GM12878 (cell line): ENCODE results near the gene NXN. TPM values are rescaled to one million over a fixed set of nuclear protein-coding genes. Genes with fewer than 3 reads are reported as not detected.
"Not testable (repeated sequence)": the region's sequence is repeated elsewhere in the genome, so short reads cannot be mapped to it uniquely, and the experiment has no call there.

Source experiments
- ATAC-seq: fragments of 200-7000 bp; cut with Tn5 transposase; 3 replicates; pipeline ENCODE4 v1.9.1; 2020; ENCODE audit warnings: mild to moderate bottlenecking, moderate library complexity
- BruUV-seq: library from RNA; stranded (reverse); fragments of 400-500 nt; replicated peaks from 2 replicates; lab custom pipeline; 2021; lab: Mats Ljungman, UMichigan
- CTCF ChIA-PET: fragments of 300-600 bp; sonication (Branson Sonifier 250); formaldehyde crosslinking; extraction: SDS; loops from one replicate; lab custom pipeline; 2021; ENCODE audit warnings: inconsistent platforms; lab: Yijun Ruan, JAX
- POLR2A ChIA-PET: fragments of 350-600 bp; formaldehyde crosslinking; extraction: SDS; loops from one replicate; lab custom pipeline; 2021; ENCODE audit warnings: inconsistent platforms; lab: Charles Lee
- RAD21 ChIA-PET: fragments of 300-600 bp; sonication (Branson Sonifier 250); formaldehyde crosslinking; loops from one replicate; lab custom pipeline; 2023; ENCODE audit warnings: antibody characterized with exemption; ENCODE audit not compliant: unreplicated experiment; lab: Charles Lee
- SMC1A ChIA-PET: fragments of 300-600 bp; sonication (Branson Sonifier 250); formaldehyde crosslinking; loops from one replicate; lab custom pipeline; 2023; ENCODE audit not compliant: unreplicated experiment, uncharacterized antibody; lab: Charles Lee
- DNase-seq: peaks from one replicate; pipeline ENCODE4 v3.0.0-alpha.2; 2011; ENCODE audit warnings: low read depth, low spot score
- FAIRE-seq: peaks from 3 replicates; lab custom pipeline; 2011; peaks lifted over from hg19 to GRCh38; lab: Jason Lieb, UNC
- H2AFZ ChIP-seq: 2 replicates; pipeline ENCODE4 v1.6.0; 2011; ENCODE audit warnings: low read depth, low read length, control low read depth; ENCODE audit not compliant: control insufficient read depth
- H3K27ac ChIP-seq: 2 replicates; pipeline ENCODE4 v1.5.1; 2011; ENCODE audit warnings: control low read depth; ENCODE audit not compliant: control insufficient read depth, insufficient read depth
- H3K27me3 ChIP-seq, 2 experiments: replicated peaks in 1 of 2; 2 replicates each; pipeline versions ENCODE4 v1.6.0 to v1.6.1; 2011; ENCODE audit warnings: low read length in 1 of 2; ENCODE audit not compliant: control insufficient read depth in 2 of 2, insufficient read depth in 2 of 2
- H3K36me3 ChIP-seq, 2 experiments: 2 replicates each; pipeline ENCODE4 v1.5.1; 2011; ENCODE audit warnings: low read length in 1 of 2; ENCODE audit not compliant: control insufficient read depth in 2 of 2, insufficient read depth in 2 of 2
- H3K4me1 ChIP-seq: 2 replicates; pipeline ENCODE4 v1.6.1; 2011; ENCODE audit warnings: mild to moderate bottlenecking, low read length, moderate library complexity, mixed read lengths; ENCODE audit not compliant: control insufficient read depth, insufficient read depth
- H3K4me2 ChIP-seq: 2 replicates; pipeline ENCODE4 v1.6.0; 2011; ENCODE audit warnings: control low read depth; ENCODE audit not compliant: control insufficient read depth, insufficient read depth
- H3K4me3 ChIP-seq: fragments of 200-600 bp; sonication (generic); 2 replicates; pipeline ENCODE4 v1.5.1; 2016
- H3K79me2 ChIP-seq: 2 replicates; pipeline ENCODE4 v1.6.0; 2011; ENCODE audit warnings: low read length; ENCODE audit not compliant: control insufficient read depth, insufficient read depth
- H3K9ac ChIP-seq: 2 replicates; pipeline ENCODE4 v1.8.0; 2011; ENCODE audit warnings: low read length, control low read depth, mixed read lengths; ENCODE audit not compliant: control insufficient read depth, insufficient read depth
- H3K9me3 ChIP-seq: replicated peaks from 3 replicates; pipeline ENCODE4 v1.5.1; 2011; ENCODE audit warnings: mild to moderate bottlenecking, low read length; ENCODE audit not compliant: control insufficient read depth, insufficient read depth
- H4K20me1 ChIP-seq: 2 replicates; pipeline ENCODE4 v1.6.0; 2011; ENCODE audit not compliant: control insufficient read depth, insufficient read depth
- CEBPZ ChIP-seq: fragments of 150-350 bp; IDR thresholded peaks from 2 replicates; pipeline ENCODE4 v1.6.1; 2016; ENCODE audit warnings: low read depth, low read length
- DPF2 ChIP-seq: fragments of 450-650 bp; IDR thresholded peaks from 2 replicates; pipeline ENCODE4 v1.6.1; 2017; ENCODE audit warnings: mild to moderate bottlenecking
- NFIC ChIP-seq: IDR thresholded peaks from 2 replicates; pipeline ENCODE4 v1.6.1; 2012; ENCODE audit warnings: low read depth, mild to moderate bottlenecking, inconsistent platforms, low read length, moderate library complexity
- POLR2A ChIP-seq: IDR thresholded peaks from 2 replicates; pipeline ENCODE4 v1.6.1; 2011; ENCODE audit warnings: low read depth, mild to moderate bottlenecking, low read length
- ZBTB33 ChIP-seq: fragments of 450-650 bp; IDR thresholded peaks from 2 replicates; pipeline ENCODE4 v1.6.1; 2017; ENCODE audit warnings: mild to moderate bottlenecking
- ZNF207 ChIP-seq: fragments of 450-650 bp; IDR thresholded peaks from 2 replicates; pipeline ENCODE4 v1.6.1; 2014; ENCODE audit warnings: antibody characterized with exemption, mild to moderate bottlenecking, borderline replicate concordance
- WGBS: methylation state at CpG from one replicate; pipeline ENCODE4 v1.1.6; 2016; ENCODE audit warnings: low lambda C conversion rate; ENCODE audit not compliant: insufficient replicate concordance, insufficient coverage; ENCODE audit errors: missing lambda C conversion rate; 5-methylcytosine and 5-hydroxymethylcytosine counted together
- in situ Hi-C: fragments of 300-500 bp; cut with MboI; formaldehyde crosslinking; loops from 9 replicates; pipeline ENCODE4 v1.14.3; 2018; ENCODE audit warnings: mixed read lengths
- intact Hi-C: fragments of 100-400 bp; cut with micrococcal nuclease; formaldehyde crosslinking; loops from one replicate; pipeline ENCODE4 v1.14.2; 2022; ENCODE audit not compliant: unreplicated experiment
- polyA plus RNA-seq, 11 experiments: library from polyadenylated mRNA; depleted of rRNA in 4 of 11; unstranded in 6 of 11; stranded (reverse) in 5 of 11; fragments of >200 nt; fragmentation: Nextera tagmentation in 4 of 11; fragmentation: Illumina TruSeq in 1 of 11; extraction: Ambion mirVana in 4 of 11; extraction: Trizol in 1 of 11; gene quantifications; 1 replicate in 1 of 11; 2 replicates in 10 of 11; pipeline versions ENCODE4 v1.2.1 to v1.2.3, GENCODE V29; 2011 to 2016; ENCODE audit warnings: inconsistent platforms in 2 of 11, missing spikeins in 2 of 11, low read depth in 1 of 11
- total RNA-seq, 4 experiments: library from RNA; depleted of rRNA in 3 of 4; stranded (reverse); fragments of >200 nt in 3 of 4; fragmentation: Illumina TruSeq in 1 of 4; extraction: Trizol in 1 of 4; gene quantifications; 2 replicates each; pipeline versions ENCODE4 v1.2.1 to v1.2.3, GENCODE V29; 2013 to 2021

NXN gene
- total and polyA plus RNA-seq, 10 of the 15 experiments (the other 5 are each of a cell fraction or from before 2014, with no cell fraction given), result 0.04 to 1.2 (median 0.30) TPM

- intact Hi-C loops (no loop called here), in situ Hi-C loops (no loop called here)
- BruUV-seq, result no TSS peak
- Histone ChIP-seq H3K4me1 (no peaks in the 10 kb centered on the region), H2AFZ (no peak overlapping the region), H3K27me3 (no peaks in the 10 kb centered on the region), H3K36me3 (no peaks in the 10 kb centered on the region), H4K20me1 (no peaks in the 10 kb centered on the region), H3K9me3 (no peaks in the 10 kb centered on the region; the same call in 2 of the 3 replicates), H3K79me2 (no peaks in the 10 kb centered on the region), H3K4me2 (no peak overlapping the region), H3K27ac (no peak overlapping the region), H3K9ac (no peak overlapping the region), H3K4me3 (no peak overlapping the region)
- CTCF ChIA-PET, result interaction anchor here (0.6 kb wide), 1 partner anchor 105 kb away, joined by 3 read pairs; no protein-coding TSS in a partner anchor
- RAD21 ChIA-PET, result no interaction called here
- DNase-seq (no peak), FAIRE-seq (no peak), ATAC-seq (no peak)
- no peak for TF ChIP-seq ZNF207
- no peak for TF ChIP-seq CEBPZ
- no peak for TF ChIP-seq ZBTB33
- no peak for TF ChIP-seq POLR2A
- no peak for TF ChIP-seq DPF2
- TF ChIP-seq NFIC, result no peak
- 7% methylated on average over 12 of the region's 12 CpGs for WGBS
- SMC1A ChIA-PET, result no interaction called here
- POLR2A ChIA-PET, result no interaction called here
Observed at GRCh38 chr17:876272-876671, 103.3 kb downstream of the NXN start.

- H3K4me1 ChIP-seq, intact Hi-C loops, SMC1A ChIA-PET, H3K9me3 ChIP-seq, H3K4me3 ChIP-seq, FAIRE-seq, H3K79me2 ChIP-seq, RAD21 ChIA-PET, in situ Hi-C loops, CTCF ChIA-PET, H3K4me2 ChIP-seq, DNase-seq, BruUV-seq, H3K9ac ChIP-seq, ATAC-seq, H4K20me1 ChIP-seq, H3K36me3 ChIP-seq, POLR2A ChIA-PET, H2AFZ ChIP-seq, H3K27ac ChIP-seq, H3K27me3 ChIP-seq: not testable (repeated sequence)
- WGBS, result 50% methylated on average over 2 of the region's 2 CpGs
Observed at GRCh38 chr17:874590-874989, 105.0 kb downstream of the NXN start.
